KMS-11 (cell line): ENCODE measurements around the gene BEGAIN.
"Not testable (repeated sequence)": the region's sequence is repeated elsewhere in the genome, so short reads cannot be mapped to it uniquely, and the experiment has no call there.

ENCODE experiments used
- H2AFZ ChIP-seq: fragments of 200-600 bp; sonication (generic); 2 replicates; pipeline ENCODE4 v1.6.1; 2016; ENCODE audit warnings: antibody characterized with exemption, mixed run types, low read depth
- H3K27ac ChIP-seq: fragments of 200-600 bp; sonication (generic); 2 replicates; pipeline ENCODE4 v1.6.1; 2016; ENCODE audit warnings: mild to moderate bottlenecking, mixed run types
- H3K27me3 ChIP-seq: fragments of 200-600 bp; sonication (generic); 2 replicates; pipeline ENCODE4 v1.6.1; 2017; ENCODE audit warnings: mild to moderate bottlenecking, low read depth, mixed run types, moderate library complexity; ENCODE audit not compliant: insufficient read depth
- H3K36me3 ChIP-seq: fragments of 200-600 bp; sonication (generic); 2 replicates; pipeline ENCODE4 v1.6.1; 2017; ENCODE audit warnings: mild to moderate bottlenecking, mixed run types; ENCODE audit not compliant: insufficient read depth
- H3K4me1 ChIP-seq: fragments of 200-600 bp; sonication (generic); 2 replicates; pipeline ENCODE4 v1.6.1; 2016; ENCODE audit warnings: mild to moderate bottlenecking, low read depth, mixed run types; ENCODE audit not compliant: poor library complexity, severe bottlenecking
- H3K4me2 ChIP-seq: fragments of 200-600 bp; sonication (generic); 2 replicates; pipeline ENCODE4 v1.7.0; 2016; ENCODE audit warnings: mild to moderate bottlenecking, mixed run types
- H3K4me3 ChIP-seq: fragments of 200-600 bp; sonication (generic); IDR thresholded peaks from 2 replicates; pipeline ENCODE4 v1.6.1; 2017; ENCODE audit warnings: low read depth, low read length, mixed read lengths; ENCODE audit not compliant: insufficient read depth
- H3K79me2 ChIP-seq: fragments of 200-600 bp; sonication (generic); 2 replicates; pipeline ENCODE4 v1.6.1; 2016; ENCODE audit warnings: low read depth, mixed run types; ENCODE audit not compliant: insufficient read depth
- H3K9ac ChIP-seq: fragments of 200-600 bp; sonication (generic); 2 replicates; pipeline ENCODE4 v1.6.1; 2016; ENCODE audit warnings: mild to moderate bottlenecking, mixed run types
- H4K20me1 ChIP-seq: fragments of 200-600 bp; sonication (generic); 2 replicates; pipeline ENCODE4 v1.6.1; 2016; ENCODE audit warnings: mild to moderate bottlenecking, mixed run types; ENCODE audit not compliant: insufficient read depth
- TF ChIP-seq, protein P1 (sequence below): fragments of 200-600 bp; sonication (generic); conservative IDR thresholded peaks from 2 replicates; pipeline ENCODE4 v1.6.1; 2017; ENCODE audit warnings: low read depth, mild to moderate bottlenecking, antibody characterized with exemption, low read length, moderate library complexity, mixed read lengths

BEGAIN gene

DNA sequence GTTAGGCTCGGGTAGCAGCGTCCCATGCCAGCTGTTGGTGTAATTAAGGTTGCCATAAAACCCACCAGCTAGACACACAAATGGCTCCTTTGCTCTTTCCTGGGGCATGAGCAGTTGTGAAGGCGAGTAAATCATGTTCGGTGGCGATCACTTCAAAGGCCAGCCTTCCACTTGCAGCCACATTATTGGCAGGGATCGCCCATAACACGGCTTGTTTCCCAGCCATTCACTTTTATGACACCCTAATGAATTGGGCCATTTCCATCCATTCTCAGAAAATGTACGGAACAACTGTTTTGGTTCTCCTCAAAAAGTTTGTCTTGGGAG, 63.4 kb downstream of the BEGAIN start:
- Histone ChIP-seq H3K4me2 (no peak overlapping the region), H3K4me3 (no peak overlapping the region), H3K4me1 (no peaks in the 10 kb centered on the region), H3K27me3 (no peaks in the 10 kb centered on the region), H3K27ac (no peak overlapping the region), H4K20me1 (no peaks in the 10 kb centered on the region), H3K79me2 (no peaks in the 10 kb centered on the region), H3K36me3 (no peaks in the 10 kb centered on the region; the same call in 1 of the 2 replicates), H3K9ac (no peak overlapping the region), H2AFZ (no peak overlapping the region)
- TF ChIP-seq, protein P1, sequence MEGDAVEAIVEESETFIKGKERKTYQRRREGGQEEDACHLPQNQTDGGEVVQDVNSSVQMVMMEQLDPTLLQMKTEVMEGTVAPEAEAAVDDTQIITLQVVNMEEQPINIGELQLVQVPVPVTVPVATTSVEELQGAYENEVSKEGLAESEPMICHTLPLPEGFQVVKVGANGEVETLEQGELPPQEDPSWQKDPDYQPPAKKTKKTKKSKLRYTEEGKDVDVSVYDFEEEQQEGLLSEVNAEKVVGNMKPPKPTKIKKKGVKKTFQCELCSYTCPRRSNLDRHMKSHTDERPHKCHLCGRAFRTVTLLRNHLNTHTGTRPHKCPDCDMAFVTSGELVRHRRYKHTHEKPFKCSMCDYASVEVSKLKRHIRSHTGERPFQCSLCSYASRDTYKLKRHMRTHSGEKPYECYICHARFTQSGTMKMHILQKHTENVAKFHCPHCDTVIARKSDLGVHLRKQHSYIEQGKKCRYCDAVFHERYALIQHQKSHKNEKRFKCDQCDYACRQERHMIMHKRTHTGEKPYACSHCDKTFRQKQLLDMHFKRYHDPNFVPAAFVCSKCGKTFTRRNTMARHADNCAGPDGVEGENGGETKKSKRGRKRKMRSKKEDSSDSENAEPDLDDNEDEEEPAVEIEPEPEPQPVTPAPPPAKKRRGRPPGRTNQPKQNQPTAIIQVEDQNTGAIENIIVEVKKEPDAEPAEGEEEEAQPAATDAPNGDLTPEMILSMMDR: no peak

DNA sequence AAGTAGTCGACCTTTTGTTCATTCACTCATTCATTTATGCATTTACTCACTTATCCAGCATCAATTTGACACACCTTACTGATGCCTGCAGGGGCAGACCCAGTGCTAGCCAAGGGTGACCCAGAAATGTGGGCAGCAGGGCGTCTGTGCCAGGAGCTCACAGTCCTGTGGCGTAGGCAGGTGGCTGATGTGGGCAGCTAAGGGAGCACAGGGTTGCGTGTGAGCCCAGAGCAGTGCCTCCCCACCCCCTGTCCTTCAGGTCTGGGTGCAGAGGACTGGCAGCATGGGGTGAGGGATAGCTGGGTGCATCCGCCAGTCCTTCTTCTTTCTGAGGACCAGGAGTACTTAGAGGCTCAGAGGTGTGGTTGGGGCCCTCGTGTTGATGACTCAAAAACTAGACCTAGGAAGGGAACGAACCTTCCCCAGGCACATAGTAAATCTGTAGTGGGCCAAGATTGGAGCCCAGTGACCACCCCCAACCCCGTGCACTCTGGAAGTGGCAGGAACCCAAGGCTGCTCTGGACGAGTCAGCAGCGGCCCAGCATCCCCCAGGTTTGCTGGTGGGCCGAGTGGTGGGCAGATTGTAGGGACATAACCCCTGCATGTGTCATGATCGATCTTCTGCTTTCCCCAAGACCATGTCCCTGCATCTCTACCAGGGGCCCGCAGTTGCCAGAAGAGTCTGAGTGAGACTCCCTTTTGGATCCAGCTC, 63.9 kb downstream of the BEGAIN start:
- H3K27ac ChIP-seq: no peak overlapping the region
- H3K9ac ChIP-seq: no peak overlapping the region
- TF ChIP-seq, protein P1: no peak
- H3K4me3 ChIP-seq: no peak overlapping the region
- H3K4me1 ChIP-seq: no peaks in the 10 kb centered on the region
- no peak overlapping the region for H3K4me2 ChIP-seq
- no peaks in the 10 kb centered on the region for H4K20me1 ChIP-seq
- no peaks in the 10 kb centered on the region for H3K79me2 ChIP-seq
- no peak overlapping the region for H2AFZ ChIP-seq
- no peaks in the 10 kb centered on the region for H3K27me3 ChIP-seq
- H3K36me3 ChIP-seq: no peaks in the 10 kb centered on the region; the same call in 1 of the 2 replicates

DNA sequence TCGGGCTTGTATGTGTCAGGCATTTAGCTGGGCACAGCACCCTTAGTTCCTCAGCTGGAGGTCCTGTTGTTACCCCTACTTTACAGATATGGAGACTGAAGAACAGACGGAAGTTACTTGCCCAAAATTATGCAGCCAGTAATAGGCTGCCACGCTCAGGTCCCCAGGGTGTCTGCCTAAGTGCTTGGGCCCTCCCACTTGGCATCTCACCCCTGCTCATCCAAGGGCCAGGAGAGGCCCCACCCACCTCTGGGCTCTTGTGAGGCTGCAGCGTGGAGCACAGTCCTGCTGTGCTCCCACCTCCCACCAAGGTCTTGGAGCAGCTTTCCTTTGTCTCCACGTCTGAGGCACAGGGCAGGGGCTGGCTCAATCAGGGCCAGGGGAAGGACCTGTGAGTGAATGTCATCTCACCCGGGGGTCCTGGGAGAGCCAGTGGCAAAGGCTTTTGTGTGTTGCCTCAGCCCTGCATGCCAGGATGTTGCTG, 64.6 kb downstream of the BEGAIN start:
- no peak overlapping the region for H3K9ac ChIP-seq

DNA sequence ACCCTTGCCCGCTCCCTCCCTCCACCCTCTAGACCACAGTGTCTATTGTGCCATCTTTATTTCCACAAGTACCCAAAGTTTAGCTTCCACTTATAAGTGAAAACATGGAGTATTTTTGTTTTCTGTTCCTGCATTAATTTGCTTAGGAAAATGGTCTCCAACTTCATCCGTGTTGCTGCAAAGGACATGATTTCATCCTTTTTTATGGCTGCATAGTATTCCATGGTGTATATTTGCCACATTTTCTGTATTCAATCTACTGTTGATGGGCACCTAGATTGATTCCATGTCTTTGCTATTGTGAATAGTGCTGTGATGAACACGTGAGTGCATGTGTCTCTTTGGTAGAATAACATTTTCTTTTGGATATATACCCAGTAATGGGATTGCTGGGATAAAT, 81.2 kb downstream of the BEGAIN start:
- not testable (repeated sequence) for H3K79me2 ChIP-seq, H3K36me3 ChIP-seq, H3K27ac ChIP-seq, H3K4me1 ChIP-seq, H3K4me3 ChIP-seq, H3K4me2 ChIP-seq, H4K20me1 ChIP-seq, H3K9ac ChIP-seq, H2AFZ ChIP-seq, H3K27me3 ChIP-seq

More for the DNA sequence above, 64.6 kb downstream of the BEGAIN start:
- TF ChIP-seq, protein P1: no peak
- Histone ChIP-seq H3K36me3 (no peaks in the 10 kb centered on the region; the same call in 1 of the 2 replicates), H3K79me2 (no peaks in the 10 kb centered on the region), H3K4me3 (no peak overlapping the region), H3K4me2 (no peak overlapping the region), H2AFZ (no peak overlapping the region), H4K20me1 (no peaks in the 10 kb centered on the region), H3K27ac (no peak overlapping the region), H3K4me1 (no peaks in the 10 kb centered on the region), H3K27me3 (no peaks in the 10 kb centered on the region)

DNA sequence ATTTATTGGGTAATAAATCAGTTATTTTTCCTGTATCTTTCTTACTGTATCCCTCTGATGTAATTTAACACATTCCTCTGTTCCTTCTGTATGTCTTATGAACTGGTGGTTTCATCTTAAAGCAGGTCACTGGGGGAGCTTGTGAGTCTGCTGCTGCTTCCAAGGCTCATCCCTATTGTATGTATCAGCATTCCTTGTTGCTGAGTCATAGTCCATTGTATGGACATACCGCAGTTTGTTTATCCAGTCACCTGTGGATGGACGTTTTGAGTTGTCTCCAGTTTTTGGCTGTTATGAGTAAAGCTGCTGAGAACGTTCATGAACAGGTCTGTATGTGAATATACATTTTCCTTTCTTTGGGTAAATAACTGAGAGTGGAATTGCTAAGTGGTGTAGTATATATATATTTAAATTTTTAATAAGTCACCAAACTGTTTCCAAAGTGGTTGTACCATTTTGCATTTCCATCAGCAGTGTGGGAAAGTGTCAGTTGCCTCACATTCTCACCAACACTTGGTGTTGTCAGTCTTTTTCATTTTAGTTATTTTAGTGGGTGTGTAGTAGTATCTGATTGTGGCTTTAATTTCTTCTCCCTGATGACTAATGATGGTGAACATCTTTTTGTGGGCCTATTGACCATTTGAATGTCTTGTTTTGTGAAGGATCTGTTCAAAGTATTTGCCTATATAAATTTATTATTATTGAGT, 82.7 kb downstream of the BEGAIN start:
- no peak overlapping the region for H3K4me3 ChIP-seq
- H3K36me3 ChIP-seq: no peaks in the 10 kb centered on the region
- no peak overlapping the region for H2AFZ ChIP-seq
- no peak overlapping the region for H3K4me2 ChIP-seq
- H3K27ac ChIP-seq: no peak overlapping the region
- no peaks in the 10 kb centered on the region for H3K27me3 ChIP-seq
- no peaks in the 10 kb centered on the region for H3K79me2 ChIP-seq
- no peaks in the 10 kb centered on the region for H4K20me1 ChIP-seq
- TF ChIP-seq, protein P1: no peak
- no peaks in the 10 kb centered on the region for H3K4me1 ChIP-seq
- no peak overlapping the region for H3K9ac ChIP-seq
